Glomerular endothelial cell (primary cell): ENCODE data around the gene SAMD4B. TPM values are rescaled to one million over a fixed set of nuclear protein-coding genes. Genes with fewer than 3 reads are reported as not detected.
"Not testable (repeated sequence)": the region's sequence is repeated elsewhere in the genome, so short reads cannot be mapped to it uniquely, and the experiment has no call there.

ENCODE experiments used
- DNase-seq: peaks from one replicate; pipeline ENCODE4 v3.0.0-alpha.2; 2011; ENCODE audit warnings: low read depth, low spot score; ENCODE audit errors: extremely low read depth
- total RNA-seq: library from RNA; depleted of rRNA; stranded (reverse); fragments of >200 nt; gene quantifications from 2 replicates; pipeline ENCODE4 v1.2.3, GENCODE V29; 2015

Gene SAMD4B
- total RNA-seq, 1 donor from 2014 or later = 89.1 TPM

DNA sequence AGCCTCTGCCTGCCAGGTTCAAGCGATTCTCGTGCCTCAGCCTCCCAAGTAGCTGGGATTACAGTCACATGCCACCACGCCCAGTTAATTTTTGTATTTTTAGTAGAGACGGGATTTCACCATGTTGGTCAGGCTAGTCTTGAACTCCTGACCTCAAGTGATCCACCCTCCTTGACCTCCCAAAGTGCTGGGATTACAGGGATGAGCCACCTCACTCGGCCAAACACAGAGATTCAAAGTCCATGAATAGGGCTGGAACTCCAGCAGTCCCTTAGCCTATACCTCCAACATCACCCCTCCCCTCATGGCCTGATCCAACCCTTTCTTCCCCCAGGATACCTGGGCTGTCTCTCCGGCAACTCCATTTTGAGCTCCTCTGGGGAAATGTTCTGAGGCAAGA, 9.5 kb upstream of the SAMD4B start:
- DNase-seq = not testable (repeated sequence)

- no peak for DNase-seq
These were observed 8.7 kb upstream of the SAMD4B start for GRCh38 chr19:39333507-39333906.

- DNase-seq = no peak
These were observed 7.7 kb upstream of the SAMD4B start for GRCh38 chr19:39334444-39334976.

GRCh38 chr19:39335168-39335548, 7.1 kb upstream of the SAMD4B start:
- DNase-seq = no peak

GRCh38 chr19:39336483-39336882, 5.7 kb upstream of the SAMD4B start:
- no peak for DNase-seq

GRCh38 chr19:39339674-39340073, 2.5 kb upstream of the SAMD4B start:
- DNase-seq = no peak

- DNase-seq = not testable (repeated sequence)
These were observed 2.1 kb upstream of the SAMD4B start for GRCh38 chr19:39340156-39340555.

DNA sequence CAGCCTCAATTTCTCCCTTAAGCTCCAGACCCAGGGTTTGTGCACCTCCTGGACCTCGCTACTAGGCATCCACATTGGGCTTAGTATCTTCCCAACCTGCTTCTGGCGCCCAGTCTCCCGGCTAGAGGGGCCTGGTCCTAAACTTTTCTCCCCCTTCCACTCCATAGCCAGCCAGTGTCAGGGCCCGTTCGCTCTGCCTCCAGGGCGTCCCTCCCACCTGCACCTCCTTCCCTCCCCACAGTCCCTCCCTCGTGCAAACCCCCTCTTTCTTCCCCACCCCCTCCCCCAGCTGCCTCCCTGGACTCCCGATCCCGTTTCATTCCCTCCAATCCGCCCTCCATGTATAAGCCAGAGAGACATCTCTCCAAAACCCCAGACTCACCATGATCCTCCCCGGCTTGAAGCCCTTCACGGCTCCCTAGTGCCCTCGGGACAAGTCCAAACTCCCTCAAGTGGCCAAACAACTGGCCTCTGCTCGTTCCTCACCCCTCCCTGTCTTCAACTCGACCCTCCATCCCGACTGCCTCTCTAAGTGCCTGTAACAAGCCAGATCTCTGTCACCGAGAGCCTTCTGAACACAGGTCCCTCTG, 997 bp upstream of the SAMD4B start:
- DNase-seq = no peak

DNA sequence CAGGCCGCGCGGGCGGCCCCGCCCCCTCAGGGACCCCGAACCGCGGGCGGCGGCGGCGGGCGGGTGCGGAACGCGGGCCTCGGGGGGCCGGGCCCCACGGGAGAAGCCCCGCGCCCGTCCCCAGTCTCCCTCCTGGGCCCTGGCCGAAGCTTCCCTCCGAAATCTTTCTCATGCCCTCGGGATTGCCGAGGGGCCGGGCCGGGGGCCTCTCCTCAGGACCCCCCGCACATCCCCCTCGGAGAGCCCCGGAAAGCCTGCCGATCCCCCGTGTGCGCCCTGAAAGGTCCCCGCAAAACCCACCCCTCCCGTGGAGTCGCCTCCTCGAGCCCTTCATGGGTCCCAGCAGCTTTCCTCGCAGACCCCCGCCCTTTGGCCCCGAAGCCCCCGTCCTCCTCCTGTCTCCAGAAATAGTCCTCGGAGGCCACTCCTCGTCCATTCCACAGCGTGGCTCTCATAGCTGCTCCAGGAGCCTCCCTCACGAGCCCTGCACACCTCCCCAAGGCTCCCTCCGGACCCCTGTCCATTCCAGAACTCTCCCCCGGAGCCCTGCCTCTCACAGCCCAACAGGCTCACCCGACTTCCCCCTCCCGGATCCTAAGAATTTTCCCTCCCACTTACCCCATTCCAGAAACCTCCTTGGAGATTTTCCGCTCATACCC, 555 bp downstream of the SAMD4B start:
- no peak for DNase-seq

- DNase-seq = no peak
These were observed 3.7 kb downstream of the SAMD4B start for GRCh38 chr19:39345956-39346355.

GRCh38 chr19:39347332-39348164, 5.3 kb downstream of the SAMD4B start:
- DNase-seq = no peak

DNA sequence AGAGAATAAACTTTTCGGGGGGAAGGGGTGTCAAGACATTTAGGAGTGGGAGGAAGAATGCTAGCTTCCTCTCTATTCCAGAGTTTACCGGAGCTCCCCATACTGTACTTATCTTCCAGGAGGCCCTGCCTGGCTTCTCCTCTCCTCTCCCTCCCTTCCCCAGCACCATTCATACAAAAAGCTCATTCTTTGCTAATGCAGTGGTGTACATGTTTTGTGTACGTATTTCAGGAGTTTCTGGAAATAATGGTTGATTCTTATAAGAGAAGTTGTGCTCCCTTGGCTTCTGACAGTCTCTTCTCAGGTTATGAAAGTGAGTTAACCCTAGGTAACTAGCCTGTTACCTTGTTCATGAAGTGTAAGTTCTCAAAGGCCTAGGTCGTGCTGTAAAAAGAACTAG, 7.1 kb downstream of the SAMD4B start:
- no peak for DNase-seq

GRCh38 chr19:39350156-39350555, 7.9 kb downstream of the SAMD4B start:
- DNase-seq = no peak

DNA sequence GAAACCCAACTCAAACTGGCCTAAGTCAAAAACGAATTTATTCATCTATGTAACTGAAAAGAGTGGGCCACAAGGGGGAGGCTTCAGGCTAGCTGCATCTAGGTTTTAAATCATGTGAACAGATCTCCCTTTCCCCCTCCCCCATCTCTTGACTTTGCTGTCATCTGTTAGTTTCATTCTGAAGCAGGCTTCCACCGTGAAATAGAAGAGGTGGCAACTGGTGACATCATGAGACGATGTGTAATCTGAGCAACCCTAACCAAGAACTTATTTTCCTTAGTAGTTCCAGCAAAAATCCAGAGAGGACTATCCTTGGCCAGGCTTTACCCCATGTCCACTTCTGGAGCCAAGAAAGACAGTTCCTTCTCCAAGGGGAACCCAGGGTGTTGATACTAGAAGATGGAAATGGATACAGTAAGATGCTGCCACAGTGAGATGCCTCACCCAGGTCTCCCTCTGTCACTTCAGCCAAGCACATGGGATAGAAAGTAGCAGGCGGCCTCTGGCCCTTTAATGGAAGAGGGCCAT, 9.4 kb downstream of the SAMD4B start:
- DNase-seq = no peak

GRCh38 chr19:39352381-39353255, 10.4 kb downstream of the SAMD4B start:
- no peak for DNase-seq

DNA sequence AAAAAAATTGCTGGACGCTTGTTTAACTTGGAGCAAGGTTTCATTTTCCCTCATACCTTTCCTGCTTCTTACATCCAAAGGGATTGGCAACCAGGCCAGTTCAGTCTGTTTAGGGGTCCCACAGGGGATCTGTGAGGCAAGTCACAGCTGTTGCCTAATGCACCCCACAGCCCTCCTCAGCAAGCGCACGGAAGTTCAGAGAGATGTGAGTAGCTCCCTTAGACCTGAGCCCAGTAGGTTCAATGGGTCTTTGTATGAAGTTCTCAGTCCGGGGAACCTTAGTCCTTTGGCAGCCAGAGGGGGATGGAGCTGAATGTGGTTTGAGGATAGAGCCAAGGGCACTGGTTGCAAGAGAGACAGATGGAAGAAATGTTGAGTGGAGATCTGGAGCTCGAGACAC, 13.0 kb downstream of the SAMD4B start:
- DNase-seq = no peak

DNA sequence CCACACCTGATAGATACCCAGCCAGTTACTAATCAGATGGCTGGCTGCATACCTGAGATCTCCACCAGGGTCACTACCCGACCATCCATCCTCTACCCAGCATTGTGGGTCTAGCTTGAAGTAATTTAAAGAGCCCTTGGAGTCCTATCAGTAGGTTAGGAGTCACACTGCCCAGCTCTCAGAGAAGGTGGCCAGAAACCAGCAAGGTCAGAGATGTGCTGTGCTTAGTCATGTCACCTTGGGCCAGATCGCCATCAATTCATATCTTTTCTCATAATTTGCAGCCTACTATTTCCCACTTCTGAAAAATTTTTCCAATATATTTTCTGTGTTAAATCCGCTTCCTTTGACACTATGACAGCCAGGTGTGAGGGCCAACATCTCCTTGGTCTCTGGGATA, 13.9 kb downstream of the SAMD4B start:
- DNase-seq = no peak

DNA sequence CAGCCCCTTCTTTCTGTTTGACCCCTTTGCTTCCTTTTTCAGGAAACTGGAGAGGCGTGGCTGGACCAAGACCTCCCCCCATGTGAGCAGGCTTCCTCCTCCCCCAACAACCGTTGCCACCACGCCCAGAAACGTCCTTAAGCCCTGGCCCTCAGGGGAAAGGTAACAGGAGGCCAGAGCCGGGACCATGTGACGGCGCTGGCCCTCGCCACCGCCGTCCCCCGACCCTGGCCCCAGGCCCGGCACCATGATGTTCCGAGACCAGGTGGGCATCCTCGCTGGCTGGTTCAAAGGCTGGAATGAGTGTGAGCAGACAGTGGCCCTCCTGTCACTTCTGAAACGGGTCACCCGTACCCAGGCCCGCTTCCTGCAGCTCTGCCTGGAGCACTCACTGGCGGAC, 14.4 kb downstream of the SAMD4B start:
- DNase-seq = no peak

DNA sequence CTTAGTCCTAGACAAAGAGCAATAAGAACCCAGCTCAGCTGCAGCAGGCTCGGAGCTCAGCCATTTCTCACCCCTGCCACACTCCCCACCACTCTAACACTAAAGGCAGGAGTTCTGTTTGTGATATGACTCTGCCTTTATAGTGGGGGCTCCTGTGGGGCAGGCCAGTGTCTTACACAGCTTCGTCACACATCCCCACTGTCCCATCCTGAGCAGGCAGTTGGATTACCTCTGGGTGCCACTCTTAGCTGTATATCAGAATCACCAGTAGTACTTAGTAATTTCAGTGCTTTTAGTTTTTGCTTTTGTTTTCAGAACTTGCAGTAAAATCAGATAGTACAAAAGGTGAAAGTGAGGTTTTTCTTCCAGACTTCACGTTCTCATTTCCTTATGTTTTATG, 16.8 kb downstream of the SAMD4B start:
- DNase-seq = no peak

GRCh38 chr19:39360599-39360998, 18.4 kb downstream of the SAMD4B start:
- DNase-seq = no peak
